ENCODE data around the gene CSK.

Gene CSK

DNA sequence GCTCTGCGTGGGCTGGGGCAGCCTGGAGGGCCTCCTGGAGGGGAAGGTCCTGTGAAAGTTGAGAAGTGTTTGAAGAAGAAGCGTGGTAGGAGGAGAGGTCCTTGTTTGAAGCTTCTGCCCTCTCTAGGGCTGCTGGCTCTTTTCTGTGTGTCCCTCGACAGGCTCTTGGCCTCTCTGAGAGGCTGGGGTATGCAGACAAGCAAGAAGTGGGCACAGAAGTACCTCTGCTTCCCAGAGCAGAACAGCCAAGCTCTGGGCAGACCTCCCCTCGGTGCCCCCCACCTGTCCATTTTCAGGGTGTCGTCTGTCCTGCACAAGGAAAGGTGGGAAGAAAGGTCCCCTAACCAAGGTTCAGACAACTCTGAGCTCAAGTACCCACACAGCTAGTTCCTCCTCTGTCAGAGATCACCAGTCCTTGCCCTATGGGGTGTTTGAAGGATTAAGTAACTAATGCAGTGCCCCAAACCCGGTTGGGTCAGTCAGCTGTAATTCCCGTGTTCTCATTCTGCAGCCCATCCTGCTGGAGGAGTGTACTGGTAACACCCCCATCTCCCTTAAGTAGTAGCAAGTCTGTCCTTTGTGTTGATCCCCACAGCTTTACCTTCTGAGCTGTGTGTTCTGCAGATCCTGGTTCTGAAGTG is 6.3 kb downstream of the CSK start:
- no peak for DNase-seq

DNA sequence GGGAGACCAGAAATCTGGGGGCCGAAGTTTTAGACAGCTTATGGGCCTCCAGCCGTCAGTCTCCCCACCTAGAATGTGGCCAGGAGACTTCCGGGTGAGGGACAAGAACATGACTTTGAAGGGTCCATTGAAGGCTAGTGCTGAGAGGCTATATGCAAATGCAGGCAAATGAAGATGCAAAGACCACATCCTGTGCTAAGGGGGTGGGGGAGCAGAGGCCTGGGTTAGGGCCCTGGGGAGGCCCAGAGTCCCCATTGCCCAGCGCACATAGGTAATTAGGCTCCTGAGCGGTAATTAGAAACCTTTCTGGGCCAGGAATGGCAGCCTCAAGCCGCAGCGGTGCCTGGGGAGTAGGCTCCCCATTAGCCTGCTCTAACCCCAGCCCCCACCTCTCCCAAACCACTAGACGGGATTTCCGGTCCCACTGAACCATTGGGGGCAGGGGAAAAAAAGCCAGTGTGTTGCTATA is 6.8 kb downstream of the CSK start:
- DNase-seq: no peak

DNA sequence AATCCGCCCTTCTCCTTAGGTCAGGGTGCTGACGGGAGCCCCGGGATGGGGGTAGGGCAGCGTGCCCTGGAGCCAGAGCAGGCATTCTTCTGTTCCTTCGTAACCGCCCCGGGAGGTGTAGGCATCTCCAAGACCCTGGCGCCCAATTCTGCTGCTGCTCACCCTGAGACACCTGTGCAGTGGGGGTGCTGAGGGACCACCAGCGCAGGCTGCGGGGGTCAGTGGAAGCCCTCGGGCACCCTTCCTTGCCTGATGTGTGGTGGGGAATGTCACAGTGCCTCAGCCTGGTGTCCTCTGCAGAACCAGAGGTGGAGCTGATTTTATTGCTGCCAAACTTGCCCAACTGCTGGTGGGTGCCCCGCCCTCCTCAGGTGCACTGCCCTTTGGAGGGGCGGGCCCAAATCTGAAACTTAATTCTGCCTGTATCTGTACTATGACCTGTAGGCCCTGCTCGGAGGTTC is 7.3 kb downstream of the CSK start:
- DNase-seq: no peak

DNA sequence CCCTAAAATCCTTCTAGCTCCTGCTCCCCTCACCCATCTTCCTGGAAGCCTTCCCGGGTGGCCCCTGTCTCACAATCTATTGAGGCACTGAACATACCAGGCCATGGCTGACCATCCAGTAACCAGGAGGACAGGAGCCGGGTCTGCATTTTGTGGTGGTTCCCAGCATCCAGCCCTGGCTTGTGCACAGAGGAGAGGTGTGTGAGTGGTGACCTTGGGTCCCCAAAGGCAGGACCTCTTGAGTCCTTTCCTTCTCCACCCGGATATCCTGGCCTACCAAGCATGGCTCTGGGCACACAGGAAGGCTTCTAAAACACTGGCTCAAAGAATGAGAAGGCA is 7.8 kb downstream of the CSK start:
- DNase-seq: no peak

DNA sequence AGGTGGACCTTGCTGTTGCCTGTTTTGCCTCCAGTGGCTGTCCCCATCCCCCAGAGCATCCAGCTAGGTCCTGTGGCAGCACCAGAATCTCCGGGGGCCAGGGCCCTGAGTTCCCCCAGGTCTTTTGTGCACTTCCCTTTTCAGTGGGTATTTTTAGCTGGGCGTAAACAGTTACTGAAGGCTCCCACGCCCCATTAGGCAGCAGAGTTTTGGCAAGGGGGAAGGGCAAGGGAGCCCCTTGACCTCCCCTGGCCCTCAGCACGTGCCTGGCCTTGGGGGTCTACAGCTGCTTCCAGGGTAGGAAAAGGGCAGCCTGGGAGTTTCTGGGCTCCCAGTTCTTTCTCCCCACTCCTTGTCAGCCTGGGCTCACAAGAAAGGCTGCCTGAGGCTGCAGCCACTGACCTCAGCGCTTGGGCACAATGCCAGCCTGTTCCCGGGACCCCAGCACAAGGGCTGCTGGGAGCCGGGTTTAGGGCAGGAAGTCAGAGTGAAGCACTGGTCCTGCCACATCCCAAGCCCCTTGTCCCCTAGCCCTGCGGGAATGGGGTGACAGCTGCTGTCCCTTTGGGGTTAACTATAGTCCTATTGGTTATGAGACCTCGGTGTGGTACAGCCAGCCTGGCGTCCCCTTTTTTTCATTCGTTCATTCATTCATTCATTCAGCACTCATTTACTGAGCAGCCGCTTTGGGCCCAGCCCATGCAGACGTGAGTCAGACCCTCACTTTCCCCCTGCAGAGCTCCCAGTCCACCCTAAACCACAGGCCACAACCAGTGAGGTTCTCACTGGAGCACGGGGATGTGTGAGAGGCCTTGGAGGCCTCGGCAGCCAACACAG is 8.4 kb downstream of the CSK start:
- DNase-seq: no peak

DNA sequence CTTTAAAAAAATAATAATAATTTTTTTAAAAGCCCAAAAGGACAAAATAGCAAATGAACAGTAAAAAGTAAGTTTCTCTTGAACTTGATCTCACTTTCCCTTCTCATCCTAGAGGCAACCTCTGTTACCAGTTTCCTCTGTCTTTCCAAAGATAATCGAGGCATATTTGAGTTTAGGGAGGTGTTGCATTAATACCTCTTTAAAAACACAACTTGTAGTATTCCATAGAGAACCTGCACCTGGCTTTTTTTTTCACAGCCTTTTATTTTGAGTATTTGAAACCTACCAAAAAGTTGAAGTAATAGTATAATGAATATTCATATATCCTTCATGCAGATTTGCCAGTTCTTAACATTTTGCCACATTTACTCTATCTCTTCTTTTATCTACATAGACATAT is 9.1 kb downstream of the CSK start:
- no peak for DNase-seq

DNA sequence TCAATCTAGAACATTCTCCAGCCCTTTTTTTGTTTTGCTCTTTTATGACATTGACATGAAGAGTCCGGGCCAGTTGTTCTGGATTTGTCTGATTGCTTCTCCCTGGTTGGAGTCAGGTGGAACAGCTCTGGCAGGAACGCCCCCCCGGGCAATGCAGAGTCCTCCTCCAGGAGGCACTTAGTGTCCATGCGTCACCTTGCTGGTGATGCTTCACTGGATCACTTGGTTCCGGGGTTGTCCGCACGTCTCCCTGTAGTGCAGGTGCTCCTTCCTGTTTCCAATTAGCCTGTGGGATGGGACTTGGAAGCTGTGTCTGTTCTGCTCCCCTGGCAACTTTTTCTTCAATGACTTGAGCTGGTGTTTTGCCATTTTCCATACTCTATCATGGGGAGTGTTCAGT is 9.8 kb downstream of the CSK start:
- no peak for DNase-seq

DNA sequence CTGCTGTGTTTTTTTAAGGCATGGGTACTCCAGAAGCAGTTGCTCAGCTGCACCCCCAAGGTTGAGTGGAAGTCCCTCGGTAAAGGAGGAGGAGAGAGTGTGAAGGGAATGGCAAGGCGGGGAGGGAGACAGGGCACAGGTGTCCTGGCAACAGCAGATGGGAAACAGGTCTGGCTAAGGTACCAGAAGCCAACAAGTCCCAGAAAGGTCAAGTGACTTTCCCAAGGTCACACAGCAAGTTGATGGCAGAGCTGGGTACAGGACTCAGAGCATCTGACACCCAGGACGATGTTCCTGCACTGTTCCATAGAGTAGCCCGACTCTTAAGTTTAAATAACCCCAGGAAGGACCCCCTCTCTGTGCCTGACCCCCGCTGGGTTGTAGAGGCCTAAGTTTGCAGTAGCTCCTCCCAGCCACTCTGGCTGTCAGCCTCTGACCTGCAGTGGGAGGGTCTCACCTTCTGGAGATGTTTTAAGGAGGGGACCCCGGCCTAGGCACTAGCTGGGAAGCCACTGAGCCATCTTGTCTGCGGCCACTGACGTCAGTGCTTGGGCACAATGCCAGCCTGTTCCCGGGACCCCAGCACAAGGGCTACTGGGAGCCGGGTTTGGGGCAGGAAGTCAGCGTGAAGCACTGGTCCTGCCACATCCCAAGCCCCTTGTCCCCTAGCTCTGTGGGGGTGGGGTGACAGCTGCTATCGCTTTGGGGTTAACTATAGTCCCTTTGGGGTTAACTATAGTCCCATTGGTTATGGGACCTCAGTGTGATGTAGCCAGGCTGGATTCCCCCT is 10.5 kb downstream of the CSK start:
- no peak for DNase-seq

DNA sequence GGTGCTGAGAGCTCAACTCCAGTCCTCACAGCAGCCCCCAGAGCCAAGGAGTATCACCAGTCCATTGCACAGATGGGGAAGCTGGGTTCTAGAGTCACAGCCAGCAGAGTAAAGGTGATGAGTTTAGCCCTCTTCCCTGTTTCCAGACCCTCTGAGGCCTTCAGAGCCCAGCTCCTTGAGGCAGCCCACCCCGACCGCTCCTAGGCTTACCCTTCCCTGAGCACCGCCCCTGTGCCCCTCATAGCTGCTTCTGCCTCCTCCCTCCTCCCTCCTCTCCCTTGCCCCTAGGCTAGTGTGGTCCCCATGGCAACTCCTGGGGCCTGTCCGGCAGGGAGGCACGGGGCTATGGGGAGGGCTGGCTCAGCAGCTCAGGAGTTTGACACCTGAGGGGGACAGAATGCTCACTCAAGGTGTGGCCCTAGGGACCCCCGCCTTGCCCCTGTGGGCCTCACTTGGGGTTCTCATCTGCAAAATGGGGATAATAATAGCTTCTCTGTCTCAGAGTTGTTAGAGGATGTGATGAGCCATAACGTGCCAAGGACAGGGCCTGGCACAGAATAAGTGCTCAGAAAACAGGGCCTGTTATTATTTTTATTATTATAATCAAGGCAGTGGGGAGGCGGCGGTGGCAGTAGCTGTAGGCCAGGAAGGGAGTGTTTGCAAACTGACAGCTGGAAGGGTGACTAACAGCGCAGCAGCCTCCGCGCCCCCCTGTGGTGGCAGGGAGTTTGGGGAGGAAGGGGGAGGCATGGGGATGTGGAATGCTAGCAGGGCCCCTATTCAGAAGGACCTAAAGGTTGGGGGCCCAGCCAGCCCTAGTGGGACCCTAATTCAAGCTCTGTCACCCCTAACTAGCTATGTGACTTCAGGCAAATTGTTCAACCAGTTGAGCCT is 11.5 kb downstream of the CSK start:
- DNase-seq: peak; percentile 77

DNA sequence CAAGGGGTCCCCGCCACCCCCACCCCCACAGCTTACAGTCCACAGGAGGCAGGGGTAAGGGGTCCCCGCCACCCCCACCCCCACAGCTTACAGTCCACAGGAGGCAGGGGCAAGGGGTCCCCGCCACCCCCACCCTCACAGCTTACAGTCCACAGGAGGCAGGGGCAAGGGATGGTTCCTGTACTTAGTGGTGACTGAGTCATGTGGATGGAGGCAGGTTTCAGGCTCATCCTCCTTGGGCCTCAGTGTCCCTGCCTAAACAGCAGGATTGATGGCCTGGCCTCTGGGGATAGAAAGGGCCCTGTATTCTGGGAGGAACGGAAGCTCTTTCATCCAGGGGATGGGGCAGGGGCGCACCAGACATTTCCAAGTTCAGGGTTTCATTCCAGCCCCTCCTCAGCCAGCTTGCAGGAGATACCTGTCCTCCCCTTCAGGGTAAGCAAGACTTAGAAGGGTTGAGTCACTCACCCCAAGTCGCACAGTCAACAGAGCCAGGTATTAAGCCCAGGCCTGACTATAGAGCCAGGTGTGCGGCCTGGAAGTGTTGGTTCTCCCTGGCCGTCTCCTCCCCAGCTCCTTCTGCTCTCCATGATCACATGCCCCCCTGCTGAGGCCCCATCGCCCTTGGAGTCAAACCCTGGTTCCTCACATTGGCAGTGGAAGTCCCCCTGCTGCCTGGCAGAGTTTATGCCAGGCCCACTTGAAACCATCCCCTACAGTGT is 12.5 kb downstream of the CSK start:
- DNase-seq: no peak

DNA sequence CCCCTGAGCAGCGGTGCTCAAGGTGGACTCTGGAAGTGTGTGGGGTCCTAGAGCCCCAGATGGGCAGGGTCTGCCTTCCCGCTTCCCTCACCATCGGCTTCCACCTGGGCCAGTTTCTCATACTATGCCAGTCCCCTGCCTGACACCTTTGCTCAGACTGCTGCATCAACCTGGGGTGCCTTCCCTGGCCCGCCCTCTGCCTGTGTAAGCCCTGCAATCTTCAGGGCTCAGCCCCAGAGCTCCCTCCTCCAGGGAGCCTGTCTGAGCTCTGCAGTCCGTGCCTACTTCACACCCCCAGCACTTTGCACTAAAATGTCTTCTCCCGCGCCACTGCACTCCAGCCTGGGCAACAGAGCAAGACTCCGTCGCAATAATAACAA is 13.1 kb downstream of the CSK start:
- no peak for DNase-seq

DNA sequence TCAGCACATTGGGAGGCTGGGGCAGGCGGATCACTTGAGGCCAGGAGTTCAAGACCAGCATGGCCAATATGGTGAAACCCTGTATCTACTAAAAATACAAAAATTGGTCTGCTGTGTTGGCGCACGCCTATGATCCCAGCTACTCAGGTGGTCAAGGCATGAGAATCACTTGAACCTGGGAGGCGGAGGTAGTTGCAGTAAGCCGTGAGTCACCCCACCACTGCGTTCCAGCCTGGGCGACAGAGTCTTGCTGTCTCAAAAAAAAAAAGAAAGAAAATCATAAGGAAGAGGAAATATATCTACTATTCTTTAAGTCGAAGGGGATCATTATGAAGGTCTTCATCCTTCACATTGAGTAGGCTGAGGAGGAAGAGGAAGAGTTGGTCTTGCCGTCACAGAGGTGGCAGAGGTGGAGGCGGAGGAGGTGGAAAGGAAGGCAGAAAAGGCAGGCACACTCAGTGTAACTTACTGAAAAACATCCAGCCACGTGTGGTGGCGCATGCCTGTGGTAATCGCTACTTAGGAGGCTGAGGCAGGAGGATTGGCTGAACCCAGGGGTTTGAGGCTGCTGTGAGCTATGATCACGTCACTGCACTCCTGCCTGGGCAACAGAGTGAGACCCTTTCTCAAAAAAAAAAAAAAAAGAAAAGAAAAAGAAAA is 14.2 kb downstream of the CSK start:
- peak; percentile 52 for DNase-seq

DNA sequence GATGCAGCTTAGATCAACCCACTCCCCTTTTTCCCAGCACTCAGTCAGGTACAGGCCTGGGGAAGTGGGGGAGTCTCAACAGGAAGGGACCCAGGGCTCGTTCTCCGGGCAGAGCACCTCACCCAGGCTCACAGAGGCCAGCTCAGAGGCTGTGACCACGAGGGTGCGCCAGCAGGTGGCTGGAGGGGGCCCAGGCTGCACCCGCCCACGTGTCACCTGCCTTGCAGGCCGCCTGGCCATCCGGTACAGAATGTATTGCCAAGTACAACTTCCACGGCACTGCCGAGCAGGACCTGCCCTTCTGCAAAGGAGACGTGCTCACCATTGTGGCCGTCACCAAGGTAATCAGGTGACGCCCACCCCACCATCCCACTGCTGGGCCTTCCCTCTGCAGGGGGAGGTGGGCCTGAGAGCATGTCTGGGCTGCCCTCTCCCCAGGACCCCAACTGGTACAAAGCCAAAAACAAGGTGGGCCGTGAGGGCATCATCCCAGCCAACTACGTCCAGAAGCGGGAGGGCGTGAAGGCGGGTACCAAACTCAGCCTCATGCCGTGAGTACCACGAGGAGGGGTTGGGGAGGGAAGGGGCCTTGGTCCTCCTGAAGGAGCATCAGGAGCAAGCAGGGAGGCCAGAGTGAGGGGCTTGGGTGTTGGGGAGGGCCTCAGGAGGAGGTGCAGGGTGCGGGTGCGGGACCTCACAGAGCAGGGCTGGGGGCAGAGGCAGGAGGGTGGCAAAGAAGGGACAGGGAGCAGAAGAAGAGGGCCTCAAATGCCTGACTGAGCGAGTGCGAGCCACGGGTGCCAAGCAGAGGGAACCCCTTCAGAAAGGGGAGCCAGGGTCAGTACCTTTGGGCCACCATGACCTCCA is 16.7 kb downstream of the CSK start:
- no peak for DNase-seq

DNA sequence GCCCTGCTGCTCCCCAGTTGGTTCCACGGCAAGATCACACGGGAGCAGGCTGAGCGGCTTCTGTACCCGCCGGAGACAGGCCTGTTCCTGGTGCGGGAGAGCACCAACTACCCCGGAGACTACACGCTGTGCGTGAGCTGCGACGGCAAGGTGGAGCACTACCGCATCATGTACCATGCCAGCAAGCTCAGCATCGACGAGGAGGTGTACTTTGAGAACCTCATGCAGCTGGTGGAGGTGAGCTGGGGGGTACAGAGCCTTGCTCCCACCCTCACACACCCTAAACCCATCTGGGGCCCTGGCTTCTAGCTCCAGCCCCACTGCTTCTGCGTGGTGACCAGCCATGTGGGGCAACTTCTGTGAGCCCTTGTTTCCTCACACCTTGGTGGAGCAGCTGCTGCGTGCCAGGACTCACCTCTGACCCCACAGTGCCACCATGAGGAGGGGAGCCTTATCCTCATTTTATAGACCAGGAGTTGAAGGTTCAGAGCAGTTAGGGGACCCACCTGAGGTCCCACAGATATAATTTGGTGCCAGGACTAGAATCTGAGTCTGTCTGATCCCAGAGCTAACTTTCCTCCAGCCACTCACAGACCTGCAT is 17.5 kb downstream of the CSK start:
- DNase-seq: no peak

DNA sequence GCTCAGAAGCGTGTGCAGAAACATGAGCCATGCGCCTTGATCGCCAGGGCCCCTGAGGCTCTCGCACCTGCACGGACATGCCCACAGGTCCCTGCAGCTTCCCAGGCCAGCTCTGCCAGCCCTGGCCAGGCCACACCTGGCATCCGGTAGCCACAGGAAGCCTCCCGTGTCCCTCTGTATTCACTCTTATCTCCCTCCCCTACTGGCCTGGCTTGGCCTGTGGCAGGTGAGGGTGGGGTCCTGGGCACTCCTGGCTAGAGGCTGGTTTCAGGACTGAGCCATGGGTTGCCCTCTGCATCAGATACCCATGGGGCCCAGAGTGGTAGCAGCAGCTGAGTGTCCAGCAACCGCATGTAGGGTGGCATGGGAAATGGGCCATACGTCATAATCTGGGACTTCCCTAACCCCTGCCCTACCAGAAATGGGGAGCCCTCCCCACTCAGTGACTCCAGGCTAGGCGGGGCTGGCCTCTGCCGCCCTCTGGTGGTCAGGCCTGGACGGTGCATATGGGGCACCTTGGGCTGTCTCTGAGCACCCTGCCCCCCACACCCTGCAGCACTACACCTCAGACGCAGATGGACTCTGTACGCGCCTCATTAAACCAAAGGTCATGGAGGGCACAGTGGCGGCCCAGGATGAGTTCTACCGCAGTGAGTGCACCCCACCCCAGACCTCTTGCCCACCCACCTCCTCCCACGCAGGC is 18.1 kb downstream of the CSK start:
- peak; percentile 87 for DNase-seq

DNA sequence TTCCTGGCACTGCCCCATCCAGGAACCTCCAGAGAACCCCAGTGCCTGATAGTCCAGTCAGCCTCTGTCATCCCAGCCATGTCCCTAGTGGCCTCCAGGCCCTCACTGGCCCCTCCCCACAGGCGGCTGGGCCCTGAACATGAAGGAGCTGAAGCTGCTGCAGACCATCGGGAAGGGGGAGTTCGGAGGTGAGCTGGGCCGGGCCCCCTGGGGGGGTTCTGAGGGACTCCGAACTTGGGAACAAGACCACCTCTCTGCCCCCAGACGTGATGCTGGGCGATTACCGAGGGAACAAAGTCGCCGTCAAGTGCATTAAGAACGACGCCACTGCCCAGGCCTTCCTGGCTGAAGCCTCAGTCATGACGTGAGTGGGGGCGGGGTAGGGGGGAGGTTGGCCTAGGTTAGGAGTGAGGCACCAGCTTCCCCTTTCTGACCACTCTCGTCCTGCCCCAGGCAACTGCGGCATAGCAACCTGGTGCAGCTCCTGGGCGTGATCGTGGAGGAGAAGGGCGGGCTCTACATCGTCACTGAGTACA is 18.7 kb downstream of the CSK start:
- DNase-seq: no peak

DNA sequence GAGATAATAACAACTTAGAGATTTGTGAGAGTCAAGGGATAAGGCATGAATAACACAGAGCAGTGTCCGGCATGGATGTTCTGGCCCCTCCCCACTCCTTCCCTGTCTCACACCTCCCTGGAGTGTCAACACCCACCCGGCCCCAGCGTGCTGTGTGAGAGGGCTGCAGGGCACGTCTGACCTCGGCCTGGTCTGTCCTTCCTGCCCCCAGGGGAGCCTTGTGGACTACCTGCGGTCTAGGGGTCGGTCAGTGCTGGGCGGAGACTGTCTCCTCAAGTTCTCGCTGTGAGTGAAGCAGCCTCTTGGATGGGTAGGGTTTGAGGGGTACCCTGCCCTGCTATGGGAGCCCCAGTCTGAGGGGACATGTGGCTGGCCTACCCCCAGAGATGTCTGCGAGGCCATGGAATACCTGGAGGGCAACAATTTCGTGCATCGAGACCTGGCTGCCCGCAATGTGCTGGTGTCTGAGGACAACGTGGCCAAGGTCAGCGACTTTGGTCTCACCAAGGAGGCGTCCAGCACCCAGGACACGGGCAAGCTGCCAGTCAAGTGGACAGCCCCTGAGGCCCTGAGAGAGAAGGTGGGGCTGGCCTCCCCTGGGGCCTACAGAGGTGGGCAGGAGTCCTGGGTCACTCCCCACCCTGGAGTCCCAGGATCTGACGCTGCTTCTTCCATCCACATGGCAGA is 19.6 kb downstream of the CSK start:
- DNase-seq: no peak

DNA sequence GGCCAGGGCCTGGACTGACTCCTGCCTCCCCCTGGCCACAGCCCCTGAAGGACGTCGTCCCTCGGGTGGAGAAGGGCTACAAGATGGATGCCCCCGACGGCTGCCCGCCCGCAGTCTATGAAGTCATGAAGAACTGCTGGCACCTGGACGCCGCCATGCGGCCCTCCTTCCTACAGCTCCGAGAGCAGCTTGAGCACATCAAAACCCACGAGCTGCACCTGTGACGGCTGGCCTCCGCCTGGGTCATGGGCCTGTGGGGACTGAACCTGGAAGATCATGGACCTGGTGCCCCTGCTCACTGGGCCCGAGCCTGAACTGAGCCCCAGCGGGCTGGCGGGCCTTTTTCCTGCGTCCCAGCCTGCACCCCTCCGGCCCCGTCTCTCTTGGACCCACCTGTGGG is 20.4 kb downstream of the CSK start:
- DNase-seq: no peak

Measured in stimulated activated CD4-positive, alpha-beta T cell treated with anti-CD3 and anti-CD28 coated beads, Interleukin-4, amount 100 ng/mL, for 1 hour (primary cell).